Astrocyte of the spinal cord (primary cell): ENCODE data around the gene ZNF543.

Source experiments
- DNase-seq: peaks from one replicate; pipeline ENCODE4 v3.0.0; 2011; ENCODE audit warnings: low read depth, low spot score
- H3K4me3 ChIP-seq: 2 replicates; pipeline ENCODE4 v1.5.1; 2011; ENCODE audit warnings: low read depth, mild to moderate bottlenecking, low read length, moderate library complexity
- CTCF ChIP-seq: IDR thresholded peaks from 2 replicates; pipeline ENCODE4 v1.5.1; 2012; ENCODE audit warnings: low read depth, mild to moderate bottlenecking, low read length, inconsistent platforms
- in situ Hi-C: cut with HindIII; loops from 2 replicates; pipeline ENCODE4 v1.10.0; 2017; ENCODE audit warnings: low sequenced_read_pairs

ZNF543 gene

DNA sequence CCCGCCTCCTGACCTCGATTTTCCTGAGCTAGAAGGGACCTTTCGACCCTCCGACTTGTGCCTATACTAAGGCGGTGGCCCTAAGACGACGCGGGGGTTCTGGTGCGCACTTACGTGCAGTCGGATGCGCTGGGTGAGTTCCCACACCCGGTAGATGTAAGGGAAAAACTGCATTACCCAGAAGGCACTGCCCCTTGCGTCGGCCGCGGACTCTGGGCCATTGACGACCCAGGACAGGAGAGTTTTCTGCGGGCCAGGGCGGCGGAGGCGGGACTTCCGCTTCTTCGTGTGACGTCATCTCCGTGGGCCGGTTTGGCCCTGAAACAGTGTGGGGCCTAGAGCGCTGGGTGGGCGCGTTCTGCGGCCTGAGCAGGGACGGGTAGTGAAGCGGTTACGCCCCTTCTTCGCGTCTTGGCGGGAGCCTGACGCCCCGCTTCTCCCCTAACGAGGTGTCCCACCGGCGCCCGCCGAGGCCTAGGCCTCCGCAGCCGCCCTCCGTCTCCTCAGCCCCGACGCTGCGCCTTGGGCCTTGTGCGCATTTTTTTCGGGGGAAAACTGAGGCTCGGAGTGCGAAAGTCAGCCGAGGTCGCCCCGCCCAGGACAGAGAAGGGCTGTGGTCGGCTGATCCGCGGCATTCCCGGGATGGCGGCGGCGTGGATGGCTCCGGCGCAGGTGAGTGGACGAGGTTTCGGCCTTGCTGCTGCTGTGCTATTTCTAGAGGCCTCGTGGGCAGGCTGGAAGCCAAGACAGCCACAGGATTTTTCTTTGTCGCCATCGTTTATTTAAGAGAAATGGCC is 39.9 kb upstream of the ZNF543 start, which contains the start of gene ZNF460:
Gene ZNF460 (plus strand): TSS at position 321 of the 797 bp plus-strand sequence. CDS start 322 bp downstream, at position 643.
- in situ Hi-C loops, result no loop called here
- no peak for TF ChIP-seq CTCF
- DNase-seq, result peak; percentile 98
- H3K4me3 ChIP-seq, result peak within 1 kb of the TSS; percentile 96

DNA sequence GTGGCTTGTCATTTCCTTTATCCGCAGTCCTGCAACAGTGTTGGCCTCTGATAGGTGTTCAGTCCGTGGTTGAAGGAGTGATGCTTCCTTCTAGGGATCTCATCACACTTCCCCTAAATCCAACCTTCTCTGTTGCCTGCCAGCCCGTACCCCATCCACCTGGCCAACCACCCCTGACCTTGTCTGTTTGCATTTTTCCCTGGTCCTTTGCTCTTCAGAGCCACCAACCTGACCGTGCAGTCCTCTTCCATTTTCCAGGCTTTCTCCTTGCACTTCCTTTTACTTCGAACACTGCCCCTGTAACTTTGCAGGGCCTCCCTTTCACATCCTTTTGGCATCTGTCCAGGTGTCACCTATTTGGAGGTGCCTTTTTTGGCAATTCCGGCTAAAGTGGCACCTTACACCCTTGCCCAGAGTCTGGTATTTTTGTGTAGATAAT is 39.3 kb upstream of the ZNF543 start:
- TF ChIP-seq CTCF, result no peak
- DNase-seq, result no peak
- in situ Hi-C loops, result no loop called here
- H3K4me3 ChIP-seq, result peak overlapping the region; percentile 96

GRCh38 chr19:57282011-57282643 is 38.1 kb upstream of the ZNF543 start:
- in situ Hi-C loops, result no loop called here
- peak overlapping the region; percentile 1 for H3K4me3 ChIP-seq
- no peak for DNase-seq

GRCh38 chr19:57288373-57288772 is 31.9 kb upstream of the ZNF543 start:
- in situ Hi-C loops, result no loop called here
- TF ChIP-seq CTCF, result no peak
- no peak overlapping the region for H3K4me3 ChIP-seq
- no peak for DNase-seq

More at GRCh38 chr19:57282011-57282643, 38.1 kb upstream of the ZNF543 start:
- no peak for TF ChIP-seq CTCF

- DNase-seq, result no peak
- H3K4me3 ChIP-seq, result no peak overlapping the region
- in situ Hi-C loops, result no loop called here
- TF ChIP-seq CTCF, result no peak
Observed at GRCh38 chr19:57290970-57291369, 29.3 kb upstream of the ZNF543 start.

GRCh38 chr19:57292547-57292946 is 27.7 kb upstream of the ZNF543 start:
- no peak overlapping the region for H3K4me3 ChIP-seq
- in situ Hi-C loops, result no loop called here
- no peak for DNase-seq
- no peak for TF ChIP-seq CTCF
